Bronchus fibroblast of lung (primary cell): ENCODE results near the gene NHLRC1. TPM values are rescaled to one million over a fixed set of nuclear protein-coding genes. Genes with fewer than 3 reads are reported as not detected.

Source experiments
- total RNA-seq: library from RNA; depleted of rRNA; stranded (reverse); fragments of >200 nt; gene quantifications from 2 replicates; pipeline ENCODE4 v1.2.3, GENCODE V29; 2015

NHLRC1 gene
- total RNA-seq: 2.1 and 2.2 TPM in 2 replicates

DNA sequence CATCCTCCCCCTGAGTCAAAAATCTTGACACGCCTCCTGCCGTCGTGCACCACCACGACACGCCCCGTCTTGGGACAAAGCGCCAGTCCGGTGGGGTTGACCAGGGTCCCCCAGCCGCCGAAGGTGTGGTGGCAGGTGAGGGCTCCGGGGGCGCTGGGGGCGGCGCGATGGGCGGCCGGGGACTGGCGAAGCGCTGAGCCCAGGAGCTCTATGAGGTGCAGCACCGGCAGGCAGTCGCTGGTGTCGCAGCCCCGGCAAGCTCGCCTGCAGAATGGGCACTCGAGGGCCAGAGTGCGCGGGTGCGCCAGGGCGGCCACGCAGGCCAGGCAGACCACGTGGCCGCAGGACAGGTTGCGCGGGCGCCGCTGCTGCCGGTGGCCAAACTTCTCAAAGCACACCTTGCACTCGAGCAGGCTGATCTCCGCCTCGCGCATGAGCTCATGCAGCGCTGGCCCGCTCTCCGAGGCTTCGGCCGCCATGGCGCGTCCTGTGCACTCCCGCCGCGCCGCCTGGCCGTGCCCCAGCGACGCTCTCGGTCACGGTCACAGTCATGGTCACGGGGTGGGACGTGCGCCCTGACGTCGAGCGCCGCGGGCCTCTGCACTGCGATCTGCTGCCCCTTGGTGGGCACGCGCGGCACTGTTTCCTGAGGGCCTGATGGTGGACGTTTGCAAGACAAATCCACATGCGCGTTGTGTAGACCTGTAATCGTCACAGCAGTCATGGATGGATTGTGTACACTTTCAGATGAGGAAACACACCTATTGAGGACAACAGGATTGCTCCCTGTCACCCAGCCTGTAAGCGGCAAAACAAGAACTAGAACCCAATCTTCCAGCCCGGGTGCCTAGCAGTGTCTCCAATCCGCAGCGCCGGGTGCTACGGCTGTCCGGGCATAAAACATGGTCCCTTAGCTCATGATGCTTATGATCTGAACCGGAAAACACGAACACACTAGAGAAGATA lies at the start of gene NHLRC1:
TSS of gene NHLRC1 (minus strand) at position 550 of the 966 bp plus-strand sequence. CDS start at position 479, 71 bp downstream.

GRCh38 chr6:18155150-18155863 lies 32.8 kb upstream of the NHLRC1 start, which contains the start of gene KDM1B:
TSS of gene KDM1B (plus strand) at chr6:18155422. CDS start at chr6:18159896, 4,474 bp downstream.

GRCh38 chr6:18154507-18155149 lies 32.2 kb upstream of the NHLRC1 start, which contains the start of gene TPMT:
TSS of gene TPMT (minus strand) at chr6:18155077. CDS start at chr6:18149127, 5,950 bp downstream.

Other genes starting within 250 kb of the NHLRC1 start
- gene KIF13A, start 135.0 kb downstream of the NHLRC1 start, total RNA-seq: 14.7 and 17.8 TPM in 2 replicates
- 12.1 and 13.7 TPM in 2 replicates for gene TPMT, start 32.4 kb upstream of the NHLRC1 start, total RNA-seq
- gene KDM1B, start 32.7 kb upstream of the NHLRC1 start, total RNA-seq: 7.9 and 9.2 TPM in 2 replicates
- gene DEK, start 141.9 kb upstream of the NHLRC1 start, total RNA-seq: 89.2 and 143 TPM in 2 replicates